ENCODE results near the gene CBFA2T2. TPM values are rescaled to one million over a fixed set of nuclear protein-coding genes. Genes with fewer than 3 reads are reported as not detected.

Gene CBFA2T2
- polyA plus RNA-seq, 3 donors: 1.7 to 9.7 (median 4.9) TPM

- H3K27ac Mint-ChIP-seq: peak overlapping the region in 1 of 7 donors; percentile 46
- intact Hi-C loops (cut with micrococcal nuclease): no loop called here
- TF ChIP-seq CTCF (IDR thresholded peaks at IDR 0.05): no peak
- Histone ChIP-seq H3K4me1 (ENCODE audit: control insufficient read depth in 1 of 2, insufficient read depth in 2 of 2, low read length in 2 of 2) (no peaks in the 10 kb centered on the region), H3K9ac (ENCODE audit: insufficient read depth, low read length, poor library complexity, severe bottlenecking) (no peak overlapping the region), H3K9me3 (replicated peaks in 1 of 2; ENCODE audit: control insufficient read depth in 1 of 2, insufficient read depth in 1 of 2, low read length in 2 of 2) (no peaks in the 10 kb centered on the region), H3K36me3 (replicated peaks in 1 of 2; ENCODE audit: control insufficient read depth in 1 of 2, insufficient read depth in 2 of 2, low read length in 2 of 2) (no peaks in the 10 kb centered on the region), H3K27ac (ENCODE audit: low read depth in 1 of 2, low read length in 2 of 2) (no peak overlapping the region), H4K20me1 (ENCODE audit: insufficient read depth, low read length) (no peaks in the 10 kb centered on the region), H3K4me3 (replicated peaks in 1 of 3; ENCODE audit: low read depth in 2 of 3, low read length in 3 of 3) (no peak overlapping the region), H3K27me3 (ENCODE audit: control insufficient read depth in 2 of 2, insufficient read depth in 2 of 2, low read length in 2 of 2) (no peaks in the 10 kb centered on the region), H3K79me2 (ENCODE audit: insufficient read depth, low read length) (no peaks in the 10 kb centered on the region), H2AFZ (ENCODE audit: insufficient read depth, low read depth, low read length, poor library complexity, severe bottlenecking) (no peak overlapping the region), H3K4me2 (replicated peaks; ENCODE audit: extremely low read depth, low read length, poor library complexity, severe bottlenecking) (no peak overlapping the region)
- no peak for DNase-seq
- H3K27me3 Mint-ChIP-seq (ENCODE audit: low read depth in 3 of 3): peaks cover 0 to 1% (median 0%) of the 10 kb centered on the region in 3 donors
- H3K4me1 Mint-ChIP-seq: peaks cover 2% of the 10 kb centered on the region
- peaks cover 1 to 10% of the 10 kb centered on the region in 2 donors for H3K36me3 Mint-ChIP-seq
- WGBS (ENCODE audit: insufficient coverage): 100% methylated on average over 1 of the region's 2 CpGs
- no peak overlapping the region for H3K4me3 Mint-ChIP-seq
- no peaks in the 10 kb centered on the region for H3K9me3 Mint-ChIP-seq
Observed at GRCh38 chr20:33594743-33595142, 104.8 kb downstream of the CBFA2T2 start.

- Histone ChIP-seq H3K27ac (ENCODE audit: low read depth in 1 of 2, low read length in 2 of 2) (no peak overlapping the region), H3K9ac (ENCODE audit: insufficient read depth, low read length, poor library complexity, severe bottlenecking) (no peak overlapping the region), H3K9me3 (replicated peaks in 1 of 2; ENCODE audit: control insufficient read depth in 1 of 2, insufficient read depth in 1 of 2, low read length in 2 of 2) (no peaks in the 10 kb centered on the region), H3K4me2 (replicated peaks; ENCODE audit: extremely low read depth, low read length, poor library complexity, severe bottlenecking) (no peak overlapping the region), H3K79me2 (ENCODE audit: insufficient read depth, low read length) (no peaks in the 10 kb centered on the region), H2AFZ (ENCODE audit: insufficient read depth, low read depth, low read length, poor library complexity, severe bottlenecking) (no peak overlapping the region), H3K4me3 (replicated peaks in 1 of 3; ENCODE audit: low read depth in 2 of 3, low read length in 3 of 3) (no peak overlapping the region), H4K20me1 (ENCODE audit: insufficient read depth, low read length) (no peaks in the 10 kb centered on the region), H3K36me3 (replicated peaks in 1 of 2; ENCODE audit: control insufficient read depth in 1 of 2, insufficient read depth in 2 of 2, low read length in 2 of 2) (no peaks in the 10 kb centered on the region), H3K27me3 (ENCODE audit: control insufficient read depth in 2 of 2, insufficient read depth in 2 of 2, low read length in 2 of 2) (no peaks in the 10 kb centered on the region), H3K4me1 (ENCODE audit: control insufficient read depth in 1 of 2, insufficient read depth in 2 of 2, low read length in 2 of 2) (no peaks in the 10 kb centered on the region)
- intact Hi-C loops (cut with micrococcal nuclease): no loop called here
- no peak overlapping the region for H3K4me3 Mint-ChIP-seq
- no CpG with 5 or more reads among the region's 4 CpGs for WGBS (ENCODE audit: insufficient coverage)
- DNase-seq: no peak
- TF ChIP-seq CTCF (IDR thresholded peaks at IDR 0.05): no peak
- H3K27ac Mint-ChIP-seq: no peak overlapping the region
- H3K9me3 Mint-ChIP-seq: no peaks in the 10 kb centered on the region
- H3K36me3 Mint-ChIP-seq: peaks cover 5 to 20% of the 10 kb centered on the region in 2 donors
- H3K4me1 Mint-ChIP-seq: peaks cover 8% of the 10 kb centered on the region
- H3K27me3 Mint-ChIP-seq (ENCODE audit: low read depth in 3 of 3): peaks cover 0 to 1% (median 0%) of the 10 kb centered on the region in 3 donors
Observed at GRCh38 chr20:33600414-33600813, 110.5 kb downstream of the CBFA2T2 start.

Measured in CD14-positive monocyte (primary cell).